HG03103 (cell line): Measurements from ENCODE around the gene COA1.
"Not testable (repeated sequence)": the region's sequence is repeated elsewhere in the genome, so short reads cannot be mapped to it uniquely, and the experiment has no call there.

Source experiments
- ATAC-seq: cut with Tn5 transposase; IDR thresholded peaks from one replicate; pipeline ENCODE4 v1.9.1; 2021; ENCODE audit warnings: low read depth; ENCODE audit not compliant: unreplicated experiment

COA1 gene

DNA sequence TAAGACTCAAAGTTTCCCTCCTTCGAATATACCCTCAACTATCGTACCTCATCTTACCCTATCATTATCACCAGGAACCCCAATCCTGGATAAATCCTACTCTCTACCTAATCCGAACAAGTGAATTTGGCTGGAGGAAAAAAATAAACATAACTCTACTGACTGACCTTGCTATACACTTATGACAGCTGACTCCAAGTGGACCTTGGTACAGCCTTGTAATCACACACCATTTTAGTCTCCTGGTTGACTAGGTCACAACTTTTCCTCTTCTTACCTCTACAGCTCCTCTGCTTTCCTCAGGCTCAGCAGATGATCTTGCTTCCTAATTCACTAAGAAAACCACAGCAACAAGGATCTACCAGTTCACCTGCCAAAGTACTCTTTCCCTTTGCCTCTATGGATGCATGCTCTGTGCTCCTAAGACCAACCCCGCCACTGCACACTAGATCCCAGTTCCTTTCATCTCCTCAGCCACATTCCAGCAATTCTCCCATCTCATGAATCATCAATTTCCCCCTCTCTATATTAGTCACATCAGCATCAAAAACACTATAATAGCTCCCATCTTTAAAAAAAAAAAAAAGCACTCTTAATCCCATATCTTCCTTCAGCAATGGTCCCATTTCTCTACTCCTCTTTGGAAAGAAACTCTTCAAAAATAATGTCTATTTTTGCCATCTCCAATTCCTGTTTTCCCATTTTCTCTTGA lies 35.5 kb downstream of the COA1 start:
- ATAC-seq = no peak

DNA sequence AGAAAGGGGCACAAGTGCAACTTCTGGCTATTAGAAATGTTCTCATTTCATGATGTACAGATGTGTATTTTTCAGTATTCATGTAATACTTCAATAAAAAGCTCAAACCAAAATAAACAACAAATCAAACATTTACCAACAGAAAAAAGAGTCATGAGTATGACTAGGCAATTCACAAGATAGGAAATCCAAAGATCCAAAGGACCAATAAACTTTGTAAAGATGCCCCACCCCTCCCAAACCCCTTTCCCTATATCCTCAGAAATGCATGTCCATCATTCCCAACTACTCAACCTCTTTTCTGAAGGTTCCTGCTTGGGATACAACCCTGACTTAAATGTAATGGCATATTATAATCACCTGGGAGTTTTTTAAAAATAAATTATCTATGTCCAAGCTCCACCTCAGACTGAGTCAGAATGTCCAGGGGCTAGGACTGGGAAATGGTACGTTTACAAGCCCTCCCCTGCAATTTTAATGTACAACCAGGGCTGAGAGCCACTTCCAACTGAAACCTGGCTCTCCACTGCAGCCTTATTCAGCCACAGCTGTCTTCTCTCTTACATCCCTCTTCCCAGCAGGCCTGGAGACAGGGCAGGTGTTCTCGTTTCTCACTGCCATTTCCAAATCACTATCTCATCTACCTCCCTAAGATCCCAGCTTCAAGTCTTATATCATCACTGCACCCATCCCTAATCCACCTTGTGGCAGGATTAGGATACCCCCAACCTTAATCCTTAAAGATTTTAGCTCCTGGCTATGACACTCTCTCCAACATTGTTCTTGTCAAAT lies 36.5 kb downstream of the COA1 start:
- ATAC-seq = no peak

DNA sequence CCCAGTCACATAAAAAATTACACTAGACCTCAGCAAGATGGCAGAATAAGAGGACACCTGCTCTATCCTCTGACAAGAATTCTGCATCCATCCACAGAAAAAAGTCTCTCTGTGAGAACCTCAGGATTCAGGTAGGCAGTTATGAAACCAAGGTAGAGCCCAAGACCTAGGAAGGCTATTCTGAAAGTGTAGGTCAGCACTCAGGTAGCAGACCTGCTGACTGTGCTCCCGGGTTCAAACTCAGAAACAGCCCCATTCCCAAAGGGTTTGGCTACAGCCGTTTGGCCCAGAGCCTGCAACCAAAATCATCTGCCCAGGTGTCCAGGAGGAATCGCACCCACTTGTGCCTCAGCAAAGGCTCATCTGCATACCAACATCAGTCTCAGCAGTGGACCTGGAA lies 37.7 kb downstream of the COA1 start:
- no peak for ATAC-seq

DNA sequence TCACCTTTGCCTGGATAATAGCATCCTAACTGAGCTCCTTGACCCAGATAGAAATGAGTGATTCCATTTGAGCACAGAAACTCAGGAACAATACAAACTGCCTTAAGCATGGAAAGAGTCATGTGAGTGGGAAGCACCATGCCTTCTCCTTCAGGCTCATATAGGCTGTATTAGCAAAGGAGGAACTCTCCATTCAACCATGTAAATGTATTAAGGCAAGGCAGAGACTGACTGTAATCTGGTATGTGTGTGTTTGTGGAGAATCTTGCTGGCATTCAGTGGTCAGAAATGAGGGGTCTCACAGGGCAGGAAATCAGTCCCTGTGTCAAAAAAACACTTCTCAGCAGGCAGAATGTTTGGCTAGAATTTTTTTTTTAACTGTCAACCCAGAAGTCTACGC lies 40.2 kb downstream of the COA1 start:
- no peak for ATAC-seq

DNA sequence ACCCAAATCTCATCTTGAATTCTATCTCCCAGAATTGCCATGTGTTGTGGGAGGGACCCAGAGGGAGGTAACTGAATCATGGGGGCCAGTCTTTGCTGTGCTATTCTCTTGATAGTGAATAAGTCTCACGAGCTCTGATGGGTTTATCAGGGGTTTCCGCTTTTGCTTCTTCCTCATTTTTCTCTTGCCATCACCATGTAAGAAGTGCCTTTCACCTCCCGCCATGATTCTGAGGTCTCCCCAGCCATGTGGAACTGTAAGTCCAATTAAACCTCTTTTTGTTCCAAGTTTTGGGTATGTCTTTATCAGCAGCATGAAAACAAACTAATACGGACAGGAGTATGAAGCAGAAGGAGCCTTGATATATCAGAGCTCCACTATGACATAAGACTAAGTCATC lies 41.5 kb downstream of the COA1 start:
- ATAC-seq = not testable (repeated sequence)

DNA sequence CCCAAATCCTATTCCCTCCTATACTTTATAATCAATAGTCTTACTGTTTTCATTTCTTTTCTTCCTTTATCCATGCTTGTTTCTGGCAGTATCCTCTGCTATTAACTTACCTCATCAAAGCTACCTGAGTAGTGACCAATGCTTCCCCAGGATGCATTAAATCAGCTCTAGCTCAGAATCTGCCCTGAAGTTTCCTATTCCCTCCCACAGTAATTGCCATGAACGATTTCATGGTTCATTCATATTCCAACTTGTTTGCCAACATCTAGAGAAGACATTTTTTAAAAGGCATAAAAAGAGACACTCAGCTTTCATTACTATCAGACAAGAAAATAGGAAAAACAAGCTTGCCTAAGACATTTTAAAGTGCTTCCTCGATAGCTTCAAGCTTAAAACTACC lies 42.3 kb downstream of the COA1 start:
- ATAC-seq = no peak

DNA sequence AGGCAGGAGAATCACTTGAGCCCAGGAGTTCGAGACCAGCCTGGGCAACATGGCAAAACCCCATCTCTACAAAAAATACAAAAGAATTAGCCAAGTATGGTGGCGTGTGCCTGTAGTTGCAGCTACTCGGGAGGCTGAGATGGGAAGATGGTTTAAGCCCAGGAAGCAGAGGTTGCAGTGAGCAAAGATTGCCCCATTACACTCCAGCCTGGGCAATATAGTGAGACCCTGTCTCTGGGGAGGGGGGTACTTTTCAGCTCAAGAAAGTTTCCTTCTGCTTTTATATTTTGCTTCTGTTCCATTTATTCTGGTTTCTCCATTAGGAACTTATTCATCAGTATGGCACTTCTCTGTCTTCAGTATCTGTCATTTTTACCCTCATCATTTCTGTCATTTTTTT lies 48.6 kb downstream of the COA1 start:
- no peak for ATAC-seq

DNA sequence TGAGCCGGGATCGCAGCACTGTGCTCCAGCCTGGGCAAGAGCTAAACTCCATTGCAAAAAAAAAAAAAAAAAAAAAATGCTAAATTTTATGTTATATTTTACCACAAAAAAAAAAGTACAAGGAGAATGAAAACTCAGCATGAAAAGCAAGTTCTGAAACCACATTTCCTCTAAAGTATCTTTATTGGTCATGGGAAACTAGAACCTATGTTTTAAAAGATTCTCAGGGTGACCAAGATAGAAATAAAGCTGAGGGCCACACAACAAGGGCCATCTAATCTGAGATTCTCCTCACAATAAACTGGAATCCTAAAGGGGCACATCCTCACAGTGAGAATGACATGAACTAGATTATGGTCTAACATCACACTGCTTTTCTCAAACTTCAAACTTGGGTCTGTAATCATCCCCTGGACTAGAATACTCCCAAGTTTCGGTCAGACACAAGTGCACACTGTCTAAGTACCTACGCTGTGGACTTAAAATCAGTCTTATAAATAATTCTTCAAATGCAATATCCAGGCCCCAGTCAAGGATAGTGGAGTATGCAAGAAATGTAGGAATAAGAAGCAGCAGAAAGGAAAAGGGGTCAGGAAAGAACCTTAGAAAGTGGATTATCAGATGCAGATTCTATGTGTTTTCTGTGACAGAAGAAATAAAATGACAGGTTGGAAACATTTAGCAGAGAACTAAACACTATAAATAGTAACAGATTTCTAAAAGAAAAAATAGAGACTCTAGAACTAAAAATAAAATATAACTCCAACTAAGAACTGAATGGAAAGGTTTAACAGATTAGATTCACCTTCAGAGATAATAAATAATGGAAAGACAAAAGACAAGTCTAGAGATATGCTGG lies 49.9 kb downstream of the COA1 start:
- ATAC-seq = no peak

DNA sequence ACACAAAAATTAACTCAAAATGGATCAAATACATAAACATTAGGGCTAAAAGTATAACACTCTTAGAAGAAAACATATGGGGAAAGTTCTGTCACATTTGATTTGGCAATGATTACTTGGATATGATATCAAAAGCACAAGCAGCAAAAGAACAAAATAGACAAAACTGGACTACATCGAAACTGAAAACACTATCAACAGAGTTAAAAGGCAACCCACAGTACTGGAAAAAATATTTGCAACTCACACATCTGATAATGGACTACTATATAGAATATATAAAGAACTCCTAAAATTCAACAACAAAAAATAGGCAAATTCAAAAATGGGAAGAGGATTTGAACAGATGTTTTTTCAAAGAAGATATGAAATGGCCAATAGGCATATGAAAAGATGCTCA lies 51.0 kb downstream of the COA1 start:
- no peak for ATAC-seq

DNA sequence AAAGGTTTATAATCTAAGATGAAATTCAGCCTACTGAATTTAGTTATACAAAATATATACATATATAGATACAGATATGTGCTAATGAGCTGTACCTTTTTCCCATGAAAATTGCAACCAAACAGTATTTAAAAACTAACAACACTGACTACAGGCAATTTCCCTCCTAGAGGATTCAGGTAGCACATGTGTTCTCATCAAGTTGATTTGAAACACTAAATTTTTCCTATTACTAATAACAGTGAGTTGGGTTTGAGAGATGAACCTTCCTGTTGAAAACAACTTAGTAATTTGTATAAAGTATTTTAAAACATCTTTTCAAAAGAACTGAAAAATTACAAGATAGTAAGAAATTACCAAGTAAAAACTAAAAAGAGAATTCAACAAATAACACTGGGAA lies 51.5 kb downstream of the COA1 start:
- ATAC-seq = no peak

DNA sequence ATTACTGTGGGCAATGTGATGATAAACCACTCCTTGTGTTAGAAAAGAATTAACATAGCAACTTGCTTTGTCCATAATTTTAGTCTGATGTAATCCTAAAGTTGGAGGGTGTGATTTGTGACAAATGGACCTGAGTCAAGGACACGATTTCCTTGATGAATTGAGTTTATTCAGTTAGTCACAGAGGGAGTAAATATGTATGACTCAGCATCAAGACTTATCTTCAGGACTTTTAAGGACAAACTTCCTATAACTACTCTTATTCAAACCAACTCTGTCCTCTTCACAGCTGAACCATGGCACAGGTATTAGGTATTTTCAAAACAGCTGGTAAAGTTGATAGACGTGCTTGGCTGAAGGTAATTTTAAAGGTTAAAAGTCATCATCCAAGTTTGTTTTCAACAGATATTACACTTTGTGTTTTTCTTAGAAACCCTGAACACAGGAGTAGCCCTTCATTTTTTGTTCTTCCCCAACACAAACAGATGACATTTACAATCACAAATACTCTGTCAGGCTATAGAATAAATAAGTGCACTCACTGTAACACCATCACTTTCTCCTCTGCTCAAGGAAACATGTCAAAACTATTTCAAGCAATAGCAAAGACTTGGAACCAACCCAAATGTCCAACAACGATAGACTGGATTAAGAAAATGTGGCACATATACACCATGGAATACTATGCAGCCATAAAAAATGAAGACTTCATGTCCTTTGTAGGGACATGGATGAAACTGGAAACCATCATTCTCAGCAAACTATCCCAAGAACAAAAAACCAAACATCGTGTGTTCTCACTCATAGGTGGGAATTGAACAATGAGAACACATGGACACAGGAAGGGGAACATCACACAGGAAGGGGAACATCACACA lies 54.5 kb downstream of the COA1 start:
- ATAC-seq = no peak

DNA sequence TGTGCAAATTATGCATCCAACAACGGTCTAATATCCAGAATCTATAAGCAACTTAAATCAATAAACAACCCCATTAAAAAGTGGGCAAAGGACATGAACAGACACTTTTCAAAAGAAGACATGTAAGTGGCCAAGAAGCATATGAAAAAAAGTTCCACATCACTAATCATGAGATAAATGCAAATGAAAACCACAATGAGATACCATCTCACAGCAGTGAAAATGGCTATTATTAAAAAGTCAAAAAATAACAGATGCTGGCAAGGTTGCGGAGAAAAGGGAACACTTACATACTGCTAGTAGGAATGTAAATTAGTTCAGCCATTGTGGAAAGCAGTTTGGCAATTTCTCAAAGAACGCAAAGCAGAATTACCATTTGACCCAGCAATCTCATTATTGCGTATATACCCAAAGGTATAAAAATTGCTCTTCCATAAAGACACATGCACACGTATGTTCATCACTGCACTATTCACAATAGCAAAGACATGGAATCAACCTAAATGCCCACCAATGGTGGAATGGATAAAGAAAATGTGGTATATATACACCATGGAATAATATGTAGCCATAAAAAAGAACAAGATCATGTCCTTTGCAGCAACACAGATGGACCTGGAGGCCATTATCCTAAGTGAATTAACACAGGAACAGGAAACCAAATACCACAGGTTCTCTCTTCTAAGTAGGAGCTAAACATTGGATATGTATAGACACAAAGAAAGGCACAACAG lies 55.9 kb downstream of the COA1 start:
- not testable (repeated sequence) for ATAC-seq

DNA sequence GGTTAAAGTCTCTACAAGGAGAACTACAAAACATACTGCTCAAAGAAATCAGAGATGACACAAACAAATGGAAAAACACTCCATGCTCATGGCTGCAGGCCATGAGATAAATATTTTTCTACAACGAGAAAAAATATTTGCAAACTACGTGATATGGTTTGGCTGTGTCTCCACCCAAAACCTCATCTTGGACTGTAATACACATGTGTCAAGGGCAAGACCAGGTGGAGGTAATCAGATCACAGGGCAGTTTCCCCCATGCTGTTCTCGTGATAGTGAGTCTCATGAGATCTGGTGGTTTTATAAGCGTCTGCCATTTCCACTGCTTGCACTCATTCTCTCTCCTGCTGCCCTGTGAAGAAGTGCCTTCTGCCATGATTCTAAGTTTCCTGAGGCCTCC lies 57.8 kb downstream of the COA1 start:
- no peak for ATAC-seq

DNA sequence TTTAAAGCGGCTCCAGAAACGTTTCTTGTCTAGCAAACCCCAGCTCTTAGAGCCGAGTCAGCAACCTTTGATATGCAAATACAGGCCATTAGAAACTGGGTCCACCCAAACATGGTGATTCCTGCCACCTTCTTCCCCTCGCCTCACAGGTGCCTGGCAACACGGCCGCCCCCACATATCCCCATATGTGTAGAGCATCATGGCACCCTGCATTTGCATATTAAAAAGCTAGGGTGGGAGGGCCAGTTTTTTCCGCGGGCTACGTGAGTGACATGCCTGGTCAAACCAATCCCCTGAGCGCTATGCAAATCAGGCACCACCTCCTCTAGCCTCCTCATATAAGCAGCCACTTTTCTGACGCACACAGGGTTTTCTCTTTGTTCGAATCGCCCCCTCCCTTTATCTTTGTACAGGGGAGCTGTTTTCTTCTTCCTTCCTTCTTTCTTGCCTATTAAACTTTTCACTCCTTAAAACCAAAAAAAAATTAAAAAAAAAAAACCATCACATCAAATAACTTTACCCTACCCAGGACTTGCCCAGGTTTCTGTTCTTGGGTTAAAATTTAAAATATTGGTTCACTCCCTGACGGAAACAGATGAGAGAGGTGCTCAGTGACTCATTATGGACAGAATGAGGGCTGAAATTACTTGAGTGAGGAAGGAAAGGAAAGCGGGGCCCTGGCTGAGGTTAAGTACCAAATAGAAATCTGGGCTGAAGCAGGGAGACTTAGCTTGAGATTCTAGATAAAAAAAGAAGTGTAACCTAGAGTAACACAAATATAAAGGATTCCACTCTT lies 59.8 kb downstream of the COA1 start:
- ATAC-seq = no peak

DNA sequence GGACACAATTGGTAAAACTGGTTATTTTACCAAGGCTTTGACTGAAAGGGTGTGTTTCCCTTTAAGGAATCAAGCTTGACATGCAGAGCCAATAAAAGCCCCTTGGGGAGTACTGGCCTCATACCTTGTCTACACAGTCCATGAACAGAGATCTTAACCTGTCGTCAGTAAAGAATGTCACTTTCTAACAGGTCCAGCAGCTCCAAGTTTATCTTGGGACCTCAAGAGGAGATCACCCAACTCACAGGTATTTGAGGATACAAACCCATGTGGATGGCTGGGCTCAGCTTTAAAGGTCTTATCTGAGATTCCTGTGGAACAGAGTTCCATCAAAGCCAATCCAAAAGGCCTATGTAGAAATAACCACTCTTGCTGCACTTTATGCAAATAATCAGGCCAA lies 61.3 kb downstream of the COA1 start:
- ATAC-seq = no peak

DNA sequence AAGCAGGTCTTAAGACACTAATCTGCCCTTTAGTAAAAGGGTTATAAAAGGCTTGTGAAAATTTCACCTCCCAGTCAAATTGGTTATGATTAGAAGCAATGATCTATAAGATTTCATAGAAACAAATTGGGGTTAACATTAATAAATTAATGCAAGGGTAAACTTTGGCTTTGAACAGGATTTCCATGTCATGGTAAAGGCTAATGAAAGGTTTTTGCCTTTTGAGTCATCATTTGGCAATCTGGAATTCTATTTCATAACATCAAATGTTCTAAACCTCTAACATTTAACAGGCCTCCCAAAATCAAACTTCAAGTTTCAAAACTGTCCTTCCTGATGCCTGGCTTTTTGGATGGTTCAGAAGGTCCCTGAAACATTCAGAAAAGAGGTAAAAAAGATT lies 62.4 kb downstream of the COA1 start:
- no peak for ATAC-seq

DNA sequence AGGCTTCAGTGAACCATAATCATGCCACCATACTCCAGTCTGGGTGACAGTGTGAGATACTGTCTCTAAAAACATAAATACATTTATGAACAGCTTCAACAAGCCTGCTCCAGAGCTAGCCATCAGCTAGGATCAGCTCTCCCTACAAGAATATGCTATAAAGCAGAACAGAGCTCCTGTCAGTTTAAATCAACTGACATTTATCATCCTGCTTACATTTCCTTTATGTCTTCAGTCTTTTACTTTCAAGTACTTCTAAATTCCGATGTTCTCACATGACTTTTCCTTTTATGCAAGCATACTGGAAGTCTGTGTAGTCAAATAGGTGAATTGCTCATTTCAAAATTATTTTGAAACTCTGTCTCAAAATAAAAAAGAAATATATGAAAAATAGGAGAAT lies 64.6 kb downstream of the COA1 start:
- no peak for ATAC-seq

DNA sequence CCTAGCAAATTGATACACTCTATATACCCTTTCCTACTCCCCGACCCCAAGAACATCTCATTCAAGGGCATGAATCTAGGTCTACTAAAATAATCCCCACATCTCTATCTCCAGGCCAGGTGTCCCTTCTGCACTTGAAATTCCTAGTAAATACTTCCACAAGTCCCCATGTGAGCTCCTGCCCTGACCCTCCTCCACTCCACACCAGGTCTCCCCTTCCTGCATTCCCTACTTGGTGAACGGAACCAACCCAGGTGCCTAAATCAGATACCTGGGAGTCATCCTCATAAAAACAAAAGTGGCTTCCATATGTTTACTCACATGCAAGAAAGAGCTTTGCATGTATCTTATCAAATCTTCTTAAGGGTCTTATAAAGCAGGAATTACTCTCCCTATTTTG lies 69.2 kb downstream of the COA1 start:
- ATAC-seq = no peak

DNA sequence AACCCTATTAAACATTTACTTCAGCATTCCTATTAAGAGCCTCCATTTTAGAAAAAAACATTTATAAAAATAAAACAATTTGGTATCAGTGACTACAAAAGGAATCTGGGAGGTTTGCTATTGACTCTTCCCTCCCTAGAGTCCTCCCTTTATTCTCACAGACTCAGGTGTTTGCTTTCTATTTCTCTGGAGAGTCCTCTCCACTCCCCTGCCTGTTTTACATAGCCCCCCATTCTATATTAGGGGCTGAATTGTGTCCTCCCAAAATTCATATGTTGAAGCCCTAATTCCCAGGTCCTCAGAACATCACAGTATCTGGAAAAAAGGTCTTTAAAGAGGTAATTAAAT lies 69.8 kb downstream of the COA1 start:
- no peak for ATAC-seq
